HEK293 (cell line): ENCODE data around the gene EPM2AIP1.
A peak's percentile ranks its signal among the peaks of the same experiment; 100 is the strongest.

Experiments used
- CTCF ChIA-PET: fragments of 350-600 bp; formaldehyde crosslinking; extraction: SDS; loops from one replicate; lab custom pipeline; 2021; ENCODE audit warnings: antibody characterized with exemption; lab: Yijun Ruan, JAX
- POLR2A ChIA-PET: fragments of 300-600 bp; formaldehyde crosslinking; extraction: SDS; loops from one replicate; lab custom pipeline; 2020; ENCODE audit warnings: antibody characterized with exemption, inconsistent platforms; lab: Yijun Ruan, JAX
- H3K27ac ChIP-seq: fragments of 200-500 bp; sonication (Bioruptor generic); 2 replicates; pipeline ENCODE4 v1.5.1; 2014; ENCODE audit warnings: low read depth, low read length, control low read depth, inconsistent platforms; ENCODE audit errors: extremely low read depth
- H3K36me3 ChIP-seq, 2 experiments: fragments of 200-500 bp in 1 of 2; sonication (Bioruptor generic) in 1 of 2; 1 replicate in 1 of 2; 2 replicates in 1 of 2; pipeline ENCODE4 v1.5.1; 2014 to 2017; ENCODE audit warnings: inconsistent platforms in 2 of 2, low read length in 2 of 2; ENCODE audit not compliant: control insufficient read depth in 2 of 2, insufficient read depth in 1 of 2
- H3K4me1 ChIP-seq: fragments of 200-500 bp; sonication (Bioruptor generic); 2 replicates; pipeline ENCODE4 v1.5.1; 2014; ENCODE audit warnings: mild to moderate bottlenecking, low read length, inconsistent platforms; ENCODE audit not compliant: control insufficient read depth, insufficient read depth
- H3K4me3 ChIP-seq: 2 replicates; pipeline ENCODE4 v1.5.1; 2011; ENCODE audit warnings: low read depth, mild to moderate bottlenecking, control low read depth, low read length, moderate library complexity
- H3K9me3 ChIP-seq: fragments of 200-500 bp; sonication (Bioruptor generic); 2 replicates; pipeline ENCODE4 v1.5.1; 2014; ENCODE audit warnings: low read depth, low read length, inconsistent platforms; ENCODE audit not compliant: control insufficient read depth, insufficient read depth
- GLIS2 ChIP-seq: fragments of 450-650 bp; formaldehyde crosslinking; IDR thresholded peaks from 2 replicates; pipeline ENCODE4 v1.5.1; 2016; ENCODE audit warnings: missing biosample characterization, missing genetic modification characterization
- KLF16 ChIP-seq: fragments of 450-650 bp; formaldehyde crosslinking; IDR thresholded peaks from 2 replicates; pipeline ENCODE4 v1.5.1; 2017; ENCODE audit warnings: missing biosample characterization, missing genetic modification characterization
- MZF1 ChIP-seq: fragments of 450-650 bp; formaldehyde crosslinking; IDR thresholded peaks from 2 replicates; pipeline ENCODE4 v1.5.1; 2017; ENCODE audit warnings: missing biosample characterization, missing genetic modification characterization, borderline replicate concordance
- PRDM1 ChIP-seq: fragments of 450-650 bp; formaldehyde crosslinking; IDR thresholded peaks from 2 replicates; pipeline ENCODE4; 2016; ENCODE audit warnings: missing biosample characterization, missing genetic modification characterization
- SALL2 ChIP-seq: fragments of 450-650 bp; formaldehyde crosslinking; IDR thresholded peaks from 2 replicates; pipeline ENCODE4 v1.5.0; 2017; ENCODE audit warnings: missing biosample characterization, mild to moderate bottlenecking, missing genetic modification characterization, borderline replicate concordance
- SCRT1 ChIP-seq: fragments of 450-650 bp; formaldehyde crosslinking; IDR thresholded peaks from 2 replicates; pipeline ENCODE4 v1.5.1; 2016; ENCODE audit warnings: missing biosample characterization, missing genetic modification characterization, borderline replicate concordance
- SCRT2 ChIP-seq: fragments of 450-650 bp; formaldehyde crosslinking; IDR thresholded peaks from 2 replicates; pipeline ENCODE4 v1.5.1; 2016; ENCODE audit warnings: missing biosample characterization, missing genetic modification characterization
- ZBTB17 ChIP-seq: fragments of 450-650 bp; formaldehyde crosslinking; IDR thresholded peaks from 2 replicates; pipeline ENCODE4 v1.5.1; 2016; ENCODE audit warnings: missing biosample characterization, missing genetic modification characterization
- ZBTB48 ChIP-seq: fragments of 450-650 bp; formaldehyde crosslinking; IDR thresholded peaks from 2 replicates; pipeline ENCODE4 v1.5.1; 2016; ENCODE audit warnings: missing biosample characterization, missing genetic modification characterization
- ZNF132 ChIP-seq: fragments of 450-650 bp; formaldehyde crosslinking; IDR thresholded peaks from 2 replicates; pipeline ENCODE4 v1.5.1; 2017; ENCODE audit warnings: missing biosample characterization, missing genetic modification characterization, borderline replicate concordance
- ZNF155 ChIP-seq: fragments of 450-650 bp; formaldehyde crosslinking; IDR thresholded peaks from 2 replicates; pipeline ENCODE4 v1.5.1; 2016; ENCODE audit warnings: missing biosample characterization, missing genetic modification characterization
- ZNF202 ChIP-seq: fragments of 450-650 bp; formaldehyde crosslinking; IDR thresholded peaks from 2 replicates; pipeline ENCODE4 v1.5.1; 2016; ENCODE audit warnings: missing biosample characterization, missing genetic modification characterization, borderline replicate concordance
- ZNF248 ChIP-seq: fragments of 450-650 bp; formaldehyde crosslinking; IDR thresholded peaks from 2 replicates; pipeline ENCODE4 v1.5.1; 2017; ENCODE audit warnings: missing biosample characterization, missing genetic modification characterization
- ZNF335 ChIP-seq: fragments of 450-650 bp; formaldehyde crosslinking; conservative IDR thresholded peaks from 2 replicates; pipeline ENCODE4 v1.5.1; 2016; ENCODE audit warnings: missing biosample characterization, missing genetic modification characterization
- ZNF354C ChIP-seq: fragments of 450-650 bp; formaldehyde crosslinking; IDR thresholded peaks from 2 replicates; pipeline ENCODE4 v1.5.1; 2016; ENCODE audit warnings: missing biosample characterization, missing genetic modification characterization, low read depth, borderline replicate concordance
- ZNF518A ChIP-seq: fragments of 450-650 bp; formaldehyde crosslinking; conservative IDR thresholded peaks from 2 replicates; pipeline ENCODE4 v1.5.1; 2016; ENCODE audit warnings: low read depth, missing biosample characterization, missing genetic modification characterization
- ZNF549 ChIP-seq: fragments of 450-650 bp; IDR thresholded peaks from 2 replicates; pipeline ENCODE4 v1.5.1; 2018; ENCODE audit warnings: missing biosample characterization, missing genetic modification characterization, mild to moderate bottlenecking, inconsistent platforms, moderate library complexity
- ZNF561 ChIP-seq: fragments of 450-650 bp; IDR thresholded peaks from 2 replicates; pipeline ENCODE4 v1.5.1; 2018; ENCODE audit warnings: missing biosample characterization, missing genetic modification characterization, borderline replicate concordance
- ZNF610 ChIP-seq: fragments of 450-650 bp; formaldehyde crosslinking; IDR thresholded peaks from 2 replicates; pipeline ENCODE4 v1.5.1; 2016; ENCODE audit warnings: missing biosample characterization, missing genetic modification characterization, borderline replicate concordance
- ZNF645 ChIP-seq: fragments of 450-650 bp; formaldehyde crosslinking; IDR thresholded peaks from 2 replicates; pipeline ENCODE4; 2016; ENCODE audit warnings: missing biosample characterization, missing genetic modification characterization
- ZNF692 ChIP-seq: fragments of 450-650 bp; formaldehyde crosslinking; IDR thresholded peaks from 2 replicates; pipeline ENCODE4 v1.5.1; 2016; ENCODE audit warnings: missing biosample characterization, missing genetic modification characterization
- TF ChIP-seq, protein P1 (sequence below): IDR thresholded peaks from 2 replicates; pipeline ENCODE4 v1.6.1; 2011; ENCODE audit warnings: mild to moderate bottlenecking, low read depth, low read length, borderline replicate concordance
- TF ChIP-seq, protein P2 (sequence below): fragments of 450-650 bp; formaldehyde crosslinking; IDR thresholded peaks from 2 replicates; pipeline ENCODE4 v1.5.1; 2017; ENCODE audit warnings: missing biosample characterization, missing genetic modification characterization
- TF ChIP-seq, protein P3 (sequence below): fragments of 450-650 bp; formaldehyde crosslinking; IDR thresholded peaks from 2 replicates; pipeline ENCODE4 v1.5.1; 2017; ENCODE audit warnings: missing biosample characterization, mild to moderate bottlenecking, missing genetic modification characterization, moderate library complexity

Gene EPM2AIP1

GRCh38 chr3:36991923-36992805 lies 767 bp downstream of the EPM2AIP1 start:
- Histone ChIP-seq H3K9me3 (no peaks in the 10 kb centered on the region), H3K4me1 (no peaks in the 10 kb centered on the region), H3K27ac (peak overlapping the region; percentile 82), H3K36me3 (peaks cover 0 to 71% of the 10 kb centered on the region in 2 experiments; a peak in 2 of 3 replicates), H3K4me3 (peak overlapping the region; percentile 81)
- ChIA-PET CTCF (interaction anchor here (0.6 to 1.4 kb wide), 4 partner anchors 13 to 125 kb away, joined by 3 read pairs; no protein-coding TSS in a partner anchor), POLR2A (interaction anchor here (1.2 to 2.5 kb wide), 3 partner anchors 12 to 33 kb away, joined by 7 to 10 read pairs (median 7); no protein-coding TSS in a partner anchor)
- TF ChIP-seq KLF16 = no peak
- no peak for TF ChIP-seq ZBTB48
- no peak for TF ChIP-seq MZF1 (tag by site-specific recombination)
- no peak for TF ChIP-seq ZNF549 (tag by site-specific recombination)
- no peak for TF ChIP-seq ZNF155 (tag by site-specific recombination)
- no peak for TF ChIP-seq ZNF248 (tag by site-specific recombination)
- no peak for TF ChIP-seq ZNF692 (tag by site-specific recombination)
- TF ChIP-seq ZNF610 (tag by site-specific recombination) = no peak
- no peak for TF ChIP-seq ZNF518A
- TF ChIP-seq PRDM1 = no peak
- TF ChIP-seq SCRT1 (tag by site-specific recombination) = no peak
- TF ChIP-seq ZNF354C (tag by site-specific recombination) = no peak
- TF ChIP-seq ZNF561 = no peak
- TF ChIP-seq ZBTB17 (tag by site-specific recombination) = peak; percentile 89
- TF ChIP-seq GLIS2 (tag by site-specific recombination) = no peak
- TF ChIP-seq, protein P1, sequence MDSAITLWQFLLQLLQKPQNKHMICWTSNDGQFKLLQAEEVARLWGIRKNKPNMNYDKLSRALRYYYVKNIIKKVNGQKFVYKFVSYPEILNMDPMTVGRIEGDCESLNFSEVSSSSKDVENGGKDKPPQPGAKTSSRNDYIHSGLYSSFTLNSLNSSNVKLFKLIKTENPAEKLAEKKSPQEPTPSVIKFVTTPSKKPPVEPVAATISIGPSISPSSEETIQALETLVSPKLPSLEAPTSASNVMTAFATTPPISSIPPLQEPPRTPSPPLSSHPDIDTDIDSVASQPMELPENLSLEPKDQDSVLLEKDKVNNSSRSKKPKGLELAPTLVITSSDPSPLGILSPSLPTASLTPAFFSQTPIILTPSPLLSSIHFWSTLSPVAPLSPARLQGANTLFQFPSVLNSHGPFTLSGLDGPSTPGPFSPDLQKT = no peak
- TF ChIP-seq ZNF645 = no peak
- TF ChIP-seq ZNF132 (tag by site-specific recombination) = no peak
- peak; percentile 83 for TF ChIP-seq SCRT2 (tag by site-specific recombination)
- TF ChIP-seq, protein P2, sequence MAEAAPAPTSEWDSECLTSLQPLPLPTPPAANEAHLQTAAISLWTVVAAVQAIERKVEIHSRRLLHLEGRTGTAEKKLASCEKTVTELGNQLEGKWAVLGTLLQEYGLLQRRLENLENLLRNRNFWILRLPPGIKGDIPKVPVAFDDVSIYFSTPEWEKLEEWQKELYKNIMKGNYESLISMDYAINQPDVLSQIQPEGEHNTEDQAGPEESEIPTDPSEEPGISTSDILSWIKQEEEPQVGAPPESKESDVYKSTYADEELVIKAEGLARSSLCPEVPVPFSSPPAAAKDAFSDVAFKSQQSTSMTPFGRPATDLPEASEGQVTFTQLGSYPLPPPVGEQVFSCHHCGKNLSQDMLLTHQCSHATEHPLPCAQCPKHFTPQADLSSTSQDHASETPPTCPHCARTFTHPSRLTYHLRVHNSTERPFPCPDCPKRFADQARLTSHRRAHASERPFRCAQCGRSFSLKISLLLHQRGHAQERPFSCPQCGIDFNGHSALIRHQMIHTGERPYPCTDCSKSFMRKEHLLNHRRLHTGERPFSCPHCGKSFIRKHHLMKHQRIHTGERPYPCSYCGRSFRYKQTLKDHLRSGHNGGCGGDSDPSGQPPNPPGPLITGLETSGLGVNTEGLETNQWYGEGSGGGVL (tag by site-specific recombination) = 0 out of 2 replicates have a peak, but pooled peaks have one; percentile 1
- TF ChIP-seq, protein P3, sequence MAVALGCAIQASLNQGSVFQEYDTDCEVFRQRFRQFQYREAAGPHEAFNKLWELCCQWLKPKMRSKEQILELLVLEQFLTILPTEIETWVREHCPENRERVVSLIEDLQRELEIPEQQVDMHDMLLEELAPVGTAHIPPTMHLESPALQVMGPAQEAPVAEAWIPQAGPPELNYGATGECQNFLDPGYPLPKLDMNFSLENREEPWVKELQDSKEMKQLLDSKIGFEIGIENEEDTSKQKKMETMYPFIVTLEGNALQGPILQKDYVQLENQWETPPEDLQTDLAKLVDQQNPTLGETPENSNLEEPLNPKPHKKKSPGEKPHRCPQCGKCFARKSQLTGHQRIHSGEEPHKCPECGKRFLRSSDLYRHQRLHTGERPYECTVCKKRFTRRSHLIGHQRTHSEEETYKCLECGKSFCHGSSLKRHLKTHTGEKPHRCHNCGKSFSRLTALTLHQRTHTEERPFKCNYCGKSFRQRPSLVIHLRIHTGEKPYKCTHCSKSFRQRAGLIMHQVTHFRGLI (tag by site-specific recombination) = no peak
- no peak for TF ChIP-seq ZNF202 (tag by site-specific recombination)
- TF ChIP-seq SALL2 (tag by site-specific recombination) = no peak
- peak; percentile 83 for TF ChIP-seq ZNF335
